Glomerular visceral epithelial cell (primary cell): ENCODE results near the gene HOGA1.

Source experiments
- DNase-seq: peaks from one replicate; pipeline ENCODE4 v3.0.0-alpha.2; 2016; ENCODE audit errors: extremely low spot score

HOGA1 gene

GRCh38 chr10:97584060-97584797 lies at the start of gene HOGA1:
TSS of gene HOGA1 (plus strand) at chr10:97584389. CDS start at chr10:97584704, 315 bp downstream.
- peak; percentile 98 for DNase-seq

- peak; percentile 13 for DNase-seq
Observed at GRCh38 chr10:97534746-97535367, 49.3 kb upstream of the HOGA1 start.

- no peak for DNase-seq
Observed at GRCh38 chr10:97537186-97537869, 46.9 kb upstream of the HOGA1 start.

GRCh38 chr10:97538411-97538810 lies 45.8 kb upstream of the HOGA1 start:
- peak; percentile 75 for DNase-seq

- peak; percentile 67 for DNase-seq
Observed at GRCh38 chr10:97538839-97539238, 45.4 kb upstream of the HOGA1 start.

- DNase-seq: no peak
Observed at GRCh38 chr10:97539523-97540200, 44.5 kb upstream of the HOGA1 start.

- no peak for DNase-seq
Observed at GRCh38 chr10:97540669-97541500, 43.3 kb upstream of the HOGA1 start.

- DNase-seq: peak; percentile 87
Observed at GRCh38 chr10:97542169-97543024, 41.8 kb upstream of the HOGA1 start.

- DNase-seq: peak; percentile 94
Observed at GRCh38 chr10:97543025-97543546, 41.1 kb upstream of the HOGA1 start.

- DNase-seq: no peak
Observed at GRCh38 chr10:97546456-97547270, 37.5 kb upstream of the HOGA1 start.

- DNase-seq: no peak
Observed at GRCh38 chr10:97547271-97547600, 37.0 kb upstream of the HOGA1 start.

GRCh38 chr10:97547962-97548361 lies 36.2 kb upstream of the HOGA1 start:
- peak; percentile 56 for DNase-seq

GRCh38 chr10:97548828-97549455 lies 35.2 kb upstream of the HOGA1 start:
- no peak for DNase-seq

GRCh38 chr10:97549587-97550322 lies 34.4 kb upstream of the HOGA1 start:
- DNase-seq: no peak

GRCh38 chr10:97550336-97551149 lies 33.6 kb upstream of the HOGA1 start:
- DNase-seq: no peak

- no peak for DNase-seq
Observed at GRCh38 chr10:97551271-97551670, 32.9 kb upstream of the HOGA1 start.

GRCh38 chr10:97553575-97554031 lies 30.6 kb upstream of the HOGA1 start:
- DNase-seq: peak; percentile 74
